ENCODE measurements around the gene TICAM1. TPM values are rescaled to one million over a fixed set of nuclear protein-coding genes. Genes with fewer than 3 reads are reported as not detected.

TICAM1 gene
- total and polyA plus RNA-seq, 2 of the 13 experiments (the other 11 are each of a cell fraction or from before 2014, with no cell fraction given): 0.33 to 0.95 TPM

DNA sequence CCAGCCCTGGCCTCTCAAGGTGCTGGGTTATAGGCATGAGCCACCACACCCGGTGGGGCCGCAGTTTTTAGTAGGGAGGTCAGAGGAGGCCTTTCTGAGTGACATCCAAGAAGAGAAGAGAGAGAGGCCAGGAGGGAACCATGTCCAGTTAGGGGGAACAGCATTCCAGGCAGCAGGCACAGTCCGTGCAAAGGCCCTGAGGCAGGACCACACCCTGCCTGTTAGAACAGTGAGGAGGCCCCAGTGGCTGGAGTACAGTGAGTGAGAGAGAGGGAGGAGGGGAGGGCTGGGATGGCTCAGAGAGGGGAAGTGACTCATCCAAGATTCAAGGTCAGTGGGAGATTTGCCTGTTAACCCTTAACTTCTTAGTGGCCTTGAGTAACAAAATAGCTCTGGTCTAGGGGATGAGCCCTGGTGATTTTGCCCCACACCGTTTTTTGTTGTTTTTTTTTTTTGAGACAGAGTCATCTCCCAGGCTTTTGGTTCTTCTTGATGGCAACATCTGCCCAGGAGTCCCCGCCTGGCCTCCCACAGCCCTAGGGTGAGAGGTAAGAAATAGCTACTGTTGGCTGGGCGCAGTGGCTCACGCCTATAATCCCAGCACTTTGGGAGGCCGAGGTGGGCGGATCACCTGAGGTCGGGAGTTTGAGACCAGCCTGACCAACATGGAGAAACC is 38.7 kb upstream of the TICAM1 start (continued):
- TF ChIP-seq LCORL (IDR thresholded peaks at IDR 0.05): 0 out of 2 replicates have a peak, but pooled peaks have one; percentile 39
- TF ChIP-seq LCORL (CRISPR knock-in tag; IDR thresholded peaks at IDR 0.05): peak; percentile 84
- peak; percentile 57 for TF ChIP-seq PHF20 (CRISPR knock-in tag; IDR thresholded peaks at IDR 0.05)
- 0 out of 2 replicates have a peak, but pooled peaks have one; percentile 39 for TF ChIP-seq HMG20B (CRISPR knock-in tag; conservative IDR thresholded peaks at IDR 0.05)
- peak; percentile 37 for TF ChIP-seq RAD21 (CRISPR knock-in tag; IDR thresholded peaks at IDR 0.05)
- peak; percentile 85 for TF ChIP-seq PHF5A (CRISPR knock-in tag; IDR thresholded peaks at IDR 0.05; ENCODE audit: low read depth, unreplicated experiment)
- TF ChIP-seq ZEB1 (IDR thresholded peaks at IDR 0.05; ENCODE audit: insufficient replicate concordance, low read depth): no peak
- TF ChIP-seq ZNF713 (CRISPR knock-in tag; IDR thresholded peaks at IDR 0.05): no peak
- peak; percentile 63; the same call in 1 of the 2 replicates for TF ChIP-seq CHD2 (IDR thresholded peaks at IDR 0.05; ENCODE audit: low read depth, low read length)
- TF ChIP-seq ZNF430 (CRISPR knock-in tag; IDR thresholded peaks at IDR 0.05): peak; percentile 74; the same call in 1 of the 2 replicates
- no peak for TF ChIP-seq DNMT3B (CRISPR knock-in tag; conservative IDR thresholded peaks at IDR 0.05)
- peak; percentile 87 for TF ChIP-seq XRCC5 (optimal IDR thresholded peaks at IDR 0.05; ENCODE audit: low read length)
- TF ChIP-seq, protein P1, sequence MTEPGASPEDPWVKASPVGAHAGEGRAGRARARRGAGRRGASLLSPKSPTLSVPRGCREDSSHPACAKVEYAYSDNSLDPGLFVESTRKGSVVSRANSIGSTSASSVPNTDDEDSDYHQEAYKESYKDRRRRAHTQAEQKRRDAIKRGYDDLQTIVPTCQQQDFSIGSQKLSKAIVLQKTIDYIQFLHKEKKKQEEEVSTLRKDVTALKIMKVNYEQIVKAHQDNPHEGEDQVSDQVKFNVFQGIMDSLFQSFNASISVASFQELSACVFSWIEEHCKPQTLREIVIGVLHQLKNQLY (CRISPR knock-in tag; IDR thresholded peaks at IDR 0.05): no peak
- TF ChIP-seq NR2F1 (CRISPR knock-in tag; IDR thresholded peaks at IDR 0.05): peak in 1 of 2 experiments; percentile 18; a peak in 1 of 4 replicates
- TF ChIP-seq HNRNPK (IDR thresholded peaks at IDR 0.05; ENCODE audit: low read depth, low read length, poor library complexity, severe bottlenecking): no peak
- TF ChIP-seq RXRB (CRISPR knock-in tag; IDR thresholded peaks at IDR 0.05; ENCODE audit: borderline replicate concordance): peak; percentile 75
- peak; percentile 54; the same call in 1 of the 2 replicates for TF ChIP-seq ZBTB7B (CRISPR knock-in tag; IDR thresholded peaks at IDR 0.05)
- no peak for TF ChIP-seq ZNF782 (CRISPR knock-in tag; IDR thresholded peaks at IDR 0.05; ENCODE audit: borderline replicate concordance)
- TF ChIP-seq NKX3-1 (CRISPR knock-in tag; IDR thresholded peaks at IDR 0.05): no peak
- peak; percentile 80 for TF ChIP-seq DPF2 (CRISPR knock-in tag; IDR thresholded peaks at IDR 0.05; ENCODE audit: borderline replicate concordance, low read depth)
- peak; percentile 100 for TF ChIP-seq RCOR2 (CRISPR knock-in tag; IDR thresholded peaks at IDR 0.05)
- TF ChIP-seq NFKBIZ (CRISPR knock-in tag; IDR thresholded peaks at IDR 0.05): peak; percentile 65; the same call in 1 of the 2 replicates
- no peak for TF ChIP-seq MBD4 (IDR thresholded peaks at IDR 0.05; ENCODE audit: borderline replicate concordance, low read length)
- TF ChIP-seq ZSCAN31 (CRISPR knock-in tag; IDR thresholded peaks at IDR 0.05; ENCODE audit: low read depth): no peak; the same call in 1 of the 2 replicates
- TF ChIP-seq ZNF816 (CRISPR knock-in tag; IDR thresholded peaks at IDR 0.05; ENCODE audit: borderline replicate concordance): no peak
- TF ChIP-seq MTF1 (CRISPR knock-in tag; IDR thresholded peaks at IDR 0.05): no peak
- peak; percentile 100 for TF ChIP-seq ZMYM3 (CRISPR knock-in tag; IDR thresholded peaks at IDR 0.05)
- peak; percentile 64 for TF ChIP-seq ZNF644 (CRISPR knock-in tag; IDR thresholded peaks at IDR 0.05; ENCODE audit: low read depth)
- TF ChIP-seq SIX1 (CRISPR knock-in tag; IDR thresholded peaks at IDR 0.05; ENCODE audit: borderline replicate concordance): peak; percentile 52; the same call in 1 of the 2 replicates
- TF ChIP-seq, protein P2, sequence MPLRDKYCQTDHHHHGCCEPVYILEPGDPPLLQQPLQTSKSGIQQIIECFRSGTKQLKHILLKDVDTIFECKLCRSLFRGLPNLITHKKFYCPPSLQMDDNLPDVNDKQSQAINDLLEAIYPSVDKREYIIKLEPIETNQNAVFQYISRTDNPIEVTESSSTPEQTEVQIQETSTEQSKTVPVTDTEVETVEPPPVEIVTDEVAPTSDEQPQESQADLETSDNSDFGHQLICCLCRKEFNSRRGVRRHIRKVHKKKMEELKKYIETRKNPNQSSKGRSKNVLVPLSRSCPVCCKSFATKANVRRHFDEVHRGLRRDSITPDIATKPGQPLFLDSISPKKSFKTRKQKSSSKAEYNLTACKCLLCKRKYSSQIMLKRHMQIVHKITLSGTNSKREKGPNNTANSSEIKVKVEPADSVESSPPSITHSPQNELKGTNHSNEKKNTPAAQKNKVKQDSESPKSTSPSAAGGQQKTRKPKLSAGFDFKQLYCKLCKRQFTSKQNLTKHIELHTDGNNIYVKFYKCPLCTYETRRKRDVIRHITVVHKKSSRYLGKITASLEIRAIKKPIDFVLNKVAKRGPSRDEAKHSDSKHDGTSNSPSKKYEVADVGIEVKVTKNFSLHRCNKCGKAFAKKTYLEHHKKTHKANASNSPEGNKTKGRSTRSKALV (CRISPR knock-in tag; IDR thresholded peaks at IDR 0.05): 0 out of 2 replicates have a peak, but pooled peaks have one; percentile 25
- peak; percentile 84 for TF ChIP-seq TEAD3 (CRISPR knock-in tag; optimal IDR thresholded peaks at IDR 0.05; ENCODE audit: borderline replicate concordance)

All from HepG2 (cell line).